A549 (cell line): Measurements from ENCODE around the gene HLA-C. TPM values are rescaled to one million over a fixed set of nuclear protein-coding genes. Genes with fewer than 3 reads are reported as not detected.

Source experiments
- ATAC-seq, 2 experiments: fragments of 200-7000 bp in 1 of 2; fragments of >200 bp in 1 of 2; cut with Nextera tagmentation in 1 of 2; cut with Tn5 transposase in 1 of 2; 3 replicates each; pipeline versions ENCODE4 v1.8.0 to v1.9.1; 2018 to 2020; ENCODE audit warnings: mild to moderate bottlenecking in 1 of 2, moderate library complexity in 1 of 2
- CTCF ChIA-PET: fragments of 300-600 bp; sonication (Branson Sonifier 250); formaldehyde crosslinking; extraction: SDS; loops from one replicate; lab custom pipeline; 2021; ENCODE audit warnings: antibody characterized with exemption, inconsistent platforms; lab: Yijun Ruan, JAX
- POLR2A ChIA-PET: fragments of 350-600 bp; formaldehyde crosslinking; extraction: SDS; loops from one replicate; lab custom pipeline; 2021; ENCODE audit warnings: antibody characterized with exemption, inconsistent platforms; lab: Yijun Ruan, JAX
- DNase-seq, 2 experiments: peaks; one replicate each; pipeline versions ENCODE4 v3.0.0 to v3.0.0-alpha.2; 2011 to 2016; ENCODE audit warnings: low read depth in 1 of 2, low spot score in 1 of 2
- FAIRE-seq: peaks from 2 replicates; lab custom pipeline; 2011; peaks lifted over from hg19 to GRCh38; lab: Jason Lieb, UNC
- H3K27ac ChIP-seq, 2 experiments: fragments of >200 bp; sonication (Bioruptor Twin); formaldehyde crosslinking; 3 replicates each; pipeline ENCODE4 v1.5.1; 2016 to 2017
- H3K4me1 ChIP-seq: fragments of >200 bp; sonication (Bioruptor Twin); formaldehyde crosslinking; 3 replicates; pipeline ENCODE4 v1.6.1; 2016
- H3K4me2 ChIP-seq: fragments of >200 bp; sonication (Bioruptor Twin); formaldehyde crosslinking; 3 replicates; pipeline ENCODE4 v1.6.1; 2016
- H3K4me3 ChIP-seq: fragments of >200 bp; sonication (Bioruptor Twin); formaldehyde crosslinking; 3 replicates; pipeline ENCODE4 v1.5.1; 2016
- H3K9me3 ChIP-seq: fragments of >200 bp; sonication (Bioruptor Twin); formaldehyde crosslinking; 3 replicates; pipeline ENCODE4 v1.6.1; 2016
- ATOH8 ChIP-seq: fragments of 250-450 bp; sonication (Bioruptor Pico); IDR thresholded peaks from 2 replicates; pipeline ENCODE4 v1.5.0; 2020; ENCODE audit warnings: low read depth, mild to moderate bottlenecking, moderate library complexity
- CBX2 ChIP-seq: fragments of 200-600 bp; sonication (generic); IDR thresholded peaks from 2 replicates; pipeline ENCODE4 v1.6.1; 2016; ENCODE audit warnings: low read depth, mild to moderate bottlenecking, borderline replicate concordance
- CEBPB ChIP-seq, 2 experiments: fragments of >200 bp in 1 of 2; sonication (Bioruptor Twin) in 1 of 2; formaldehyde crosslinking in 1 of 2; IDR thresholded peaks; 2 replicates each; pipeline ENCODE4 v1.6.1; 2012 to 2016
- CHD2 ChIP-seq: fragments of 150-350 bp; IDR thresholded peaks from 2 replicates; pipeline ENCODE4 v1.6.1; 2014; ENCODE audit warnings: low read length; ENCODE audit not compliant: partially characterized antibody
- CHD4 ChIP-seq: fragments of 200-600 bp; sonication (generic); IDR thresholded peaks from 2 replicates; pipeline ENCODE4 v1.6.1; 2016; ENCODE audit warnings: antibody characterized with exemption, mild to moderate bottlenecking, borderline replicate concordance
- CTCF ChIP-seq: fragments of >200 bp; sonication (Bioruptor Twin); formaldehyde crosslinking; IDR thresholded peaks from 3 replicates; pipeline ENCODE4 v1.5.1; 2016
- E2F6 ChIP-seq: IDR thresholded peaks from 2 replicates; pipeline ENCODE4 v1.6.1; 2012; ENCODE audit warnings: low read depth, borderline replicate concordance
- ESRRA ChIP-seq: fragments of 150-350 bp; IDR thresholded peaks from 2 replicates; pipeline ENCODE4 v1.6.1; 2014; ENCODE audit warnings: mild to moderate bottlenecking, low read length, borderline replicate concordance
- FOSL2 ChIP-seq, 2 experiments: fragments of 450-650 bp in 1 of 2; fragments of >200 bp in 1 of 2; sonication (Bioruptor Twin) in 1 of 2; formaldehyde crosslinking; IDR thresholded peaks; 2 replicates each; pipeline versions ENCODE4 v1.5.0 to v1.6.1; 2016 to 2020; ENCODE audit warnings: mild to moderate bottlenecking in 1 of 2, moderate library complexity in 1 of 2
- HDAC2 ChIP-seq: fragments of 200-600 bp; sonication (generic); IDR thresholded peaks from 2 replicates; pipeline ENCODE4 v1.6.1; 2016
- HES2 ChIP-seq: fragments of >200 bp; sonication (Bioruptor Twin); formaldehyde crosslinking; IDR thresholded peaks from 2 replicates; pipeline ENCODE4 v1.6.1; 2016
- HOXA7 ChIP-seq: fragments of 250-450 bp; sonication (Bioruptor Pico); IDR thresholded peaks from 2 replicates; pipeline ENCODE4 v1.5.0; 2020; ENCODE audit warnings: mild to moderate bottlenecking, moderate library complexity
- HOXB13 ChIP-seq: fragments of 250-450 bp; sonication (Bioruptor Pico); IDR thresholded peaks from 2 replicates; pipeline ENCODE4 v1.5.0; 2020; ENCODE audit warnings: low read depth, mild to moderate bottlenecking, moderate library complexity
- HOXB5 ChIP-seq: fragments of 250-450 bp; sonication (Bioruptor Pico); IDR thresholded peaks from 2 replicates; pipeline ENCODE4 v1.5.0; 2020; ENCODE audit warnings: mild to moderate bottlenecking, moderate library complexity
- KDM5A ChIP-seq: fragments of 200-600 bp; sonication (generic); IDR thresholded peaks from 2 replicates; pipeline ENCODE4 v1.6.1; 2016; ENCODE audit warnings: antibody characterized with exemption, mild to moderate bottlenecking
- NFE2L2 ChIP-seq: fragments of 150-350 bp; conservative IDR thresholded peaks from 2 replicates; pipeline ENCODE4 v1.6.1; 2014; ENCODE audit warnings: low read length
- NR3C1 ChIP-seq: fragments of >200 bp; sonication (Bioruptor Twin); formaldehyde crosslinking; IDR thresholded peaks from 3 replicates; pipeline ENCODE4 v1.6.1; 2017
- POLR2AphosphoS2 ChIP-seq: conservative IDR thresholded peaks from 2 replicates; pipeline ENCODE4 v1.6.1; 2012; ENCODE audit warnings: low read length, improper control_type of control experiment, inconsistent platforms
- RFX5 ChIP-seq: fragments of 450-650 bp; IDR thresholded peaks from 2 replicates; pipeline ENCODE4 v1.7.1; 2014; ENCODE audit warnings: antibody characterized with exemption, mild to moderate bottlenecking, moderate library complexity
- TFCP2L1 ChIP-seq: fragments of 250-450 bp; sonication (Bioruptor Pico); IDR thresholded peaks from 2 replicates; pipeline ENCODE4 v1.5.0; 2021; ENCODE audit warnings: mild to moderate bottlenecking
- TP53 ChIP-seq: fragments of 250-450 bp; sonication (Bioruptor Pico); IDR thresholded peaks from 2 replicates; pipeline ENCODE4 v1.5.0; 2021; ENCODE audit warnings: mild to moderate bottlenecking, moderate library complexity
- USF2 ChIP-seq: fragments of 450-650 bp; IDR thresholded peaks from 2 replicates; pipeline ENCODE4 v1.6.1; 2014; ENCODE audit warnings: antibody characterized with exemption
- ZSCAN20 ChIP-seq: fragments of 250-450 bp; sonication (Bioruptor Pico); IDR thresholded peaks from 2 replicates; pipeline ENCODE4 v1.8.0; 2022; ENCODE audit warnings: mild to moderate bottlenecking, moderate library complexity
- WGBS: methylation state at CpG from one replicate; pipeline ENCODE4 v1.1.6; 2017; ENCODE audit errors: missing lambda C conversion rate; 5-methylcytosine and 5-hydroxymethylcytosine counted together
- polyA plus RNA-seq, 4 experiments: library from polyadenylated mRNA; depleted of rRNA in 3 of 4; stranded (reverse); fragments of >200 nt; fragmentation: RNase III in 1 of 4; extraction: RNeasy Plus Mini Kit Qiagen cat#74134 plus additional on column Dnase treatment in 1 of 4; gene quantifications; 2 replicates in 3 of 4; 3 replicates in 1 of 4; pipeline ENCODE4 v1.2.3, GENCODE V29; 2011 to 2017

HLA-C gene
- polyA plus RNA-seq, 2 of the 4 experiments (the other 2 are of a cell fraction): 22.6 to 40.9 TPM

GRCh38 chr6:31246051-31246521 lies 25.8 kb downstream of the HLA-C start:
- TF ChIP-seq E2F6 (no peak), POLR2AphosphoS2 (no peak), USF2 (no peak), ZSCAN20 (CRISPR knock-in tag) (no peak), CEBPB (IDR thresholded peaks at IDR 0.05) (no peak), RFX5 (no peak), NFE2L2 (no peak), NR3C1 (no peak), TFCP2L1 (CRISPR knock-in tag) (no peak), HDAC2 (no peak), HES2 (no peak)
- TF ChIP-seq, all 56 proteins: peak for 0
- H3K4me3 ChIP-seq: no peak overlapping the region
- FAIRE-seq (no peak), DNase-seq (peak in 1 of 2 experiments; percentile 31), ATAC-seq (peak; percentile 51 to 68; a peak in 4 of 6 replicates)
- 0% methylated on average over 2 of the region's 2 CpGs for WGBS
- 0 out of 3 replicates have a peak overlapping the region, but pooled peaks have one; percentile 12 for H3K4me2 ChIP-seq
- no peak overlapping the region for H3K27ac ChIP-seq
- ChIA-PET CTCF (interaction anchor here (0.8 to 1.6 kb wide), 2 partner anchors 60 to 121 kb away, joined by 3 to 4 read pairs; no protein-coding TSS in a partner anchor), POLR2A (no interaction called here)
- 0 out of 3 replicates have a peak, but pooled peaks cover 3% of the 10 kb centered on the region for H3K9me3 ChIP-seq
- peaks cover 5% of the 10 kb centered on the region; the same call in 2 of the 3 replicates for H3K4me1 ChIP-seq

GRCh38 chr6:31243508-31243907 lies 28.4 kb downstream of the HLA-C start:
- FAIRE-seq (no peak), ATAC-seq (no peak), DNase-seq (no peak)
- no peak overlapping the region for H3K4me2 ChIP-seq
- peaks cover 5% of the 10 kb centered on the region; the same call in 2 of the 3 replicates for H3K4me1 ChIP-seq
- no peak overlapping the region for H3K27ac ChIP-seq
- WGBS: 67% methylated on average over 1 of the region's 5 CpGs
- H3K9me3 ChIP-seq: 0 out of 3 replicates have a peak, but pooled peaks cover 3% of the 10 kb centered on the region
- TF ChIP-seq CBX2 (no peak), POLR2AphosphoS2 (no peak), CHD4 (no peak), ATOH8 (CRISPR knock-in tag) (no peak), CHD2 (no peak), HOXB13 (CRISPR knock-in tag) (no peak), KDM5A (no peak), USF2 (no peak)
- ChIA-PET POLR2A (no interaction called here), CTCF (no interaction called here)
- no peak overlapping the region for H3K4me3 ChIP-seq

GRCh38 chr6:31239854-31240253 lies 32.0 kb downstream of the HLA-C start:
- Histone ChIP-seq H3K9me3 (no peaks in the 10 kb centered on the region), H3K27ac (no peak overlapping the region), H3K4me2 (no peak overlapping the region), H3K4me1 (no peaks in the 10 kb centered on the region), H3K4me3 (no peak overlapping the region)
- no peak for ATAC-seq
- no peak for DNase-seq
- 8% methylated on average over 3 of the region's 3 CpGs for WGBS
- POLR2A ChIA-PET: no interaction called here
- CTCF ChIA-PET: no interaction called here
- no peak for FAIRE-seq
- TF ChIP-seq HOXB5 (CRISPR knock-in tag) (no peak), USF2 (no peak), TP53 (CRISPR knock-in tag) (no peak), FOSL2 (IDR thresholded peaks at IDR 0.05) (no peak), FOSL2 (CRISPR knock-in tag; IDR thresholded peaks at IDR 0.05) (no peak), CHD4 (no peak), ESRRA (no peak), CHD2 (no peak), HOXB13 (CRISPR knock-in tag) (no peak), HDAC2 (no peak), HES2 (no peak), HOXA7 (CRISPR knock-in tag) (no peak), CTCF (no peak)
